Measurements from ENCODE around the gene MPZ.
"Not testable (repeated sequence)": the region's sequence is repeated elsewhere in the genome, so short reads cannot be mapped to it uniquely, and the experiment has no call there.

The MPZ gene

DNA sequence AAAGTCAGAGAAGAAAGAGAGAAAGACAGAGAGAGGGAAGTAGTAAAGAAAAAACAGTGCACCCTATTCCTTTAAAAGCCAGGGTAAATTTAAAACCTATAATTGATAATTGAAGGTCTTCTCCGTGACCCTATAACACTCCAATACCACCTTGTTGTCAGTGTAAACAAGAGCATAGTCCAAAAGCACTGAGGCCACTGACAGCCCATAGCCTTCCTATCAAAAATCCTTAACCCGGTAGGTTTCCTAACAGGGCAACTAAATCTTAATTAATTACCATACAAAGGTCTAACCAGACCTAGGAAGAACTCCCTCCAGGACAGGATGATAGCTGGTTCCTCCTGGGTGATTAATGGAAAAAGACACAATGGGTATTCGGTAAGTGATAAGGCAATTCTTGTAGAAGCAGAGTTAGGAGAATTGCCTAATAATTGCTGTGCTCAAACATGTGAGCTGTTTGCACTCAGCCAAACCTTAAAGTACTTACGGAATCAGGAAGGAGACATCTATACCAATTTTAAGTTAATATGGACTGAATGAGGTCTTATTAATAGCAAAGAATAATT lies 53.7 kb downstream of the MPZ start:
- DNase-seq (ENCODE audit: low read depth) = not testable (repeated sequence)

DNA sequence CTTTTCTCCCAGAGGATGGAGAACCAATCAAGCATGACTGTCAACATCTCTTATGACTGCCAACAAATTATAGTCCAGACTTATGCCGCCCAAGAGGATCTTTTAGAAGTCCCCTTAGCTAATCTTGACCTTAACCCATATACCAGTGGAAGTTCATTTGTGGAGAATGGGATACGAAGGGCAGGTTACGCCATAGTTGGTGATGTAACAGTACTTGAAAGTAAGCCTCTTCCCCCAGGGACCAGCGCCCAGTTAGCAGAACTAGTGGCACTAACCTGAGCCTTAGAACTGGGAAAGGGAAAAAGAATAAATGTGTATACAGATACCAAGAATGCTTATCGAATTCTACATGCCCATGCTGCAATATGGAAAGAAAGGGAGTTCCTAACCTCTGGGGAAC lies 54.5 kb downstream of the MPZ start:
- DNase-seq (ENCODE audit: low read depth) = not testable (repeated sequence)

All from stimulated activated CD4-positive, alpha-beta T cell treated with anti-CD3 and anti-CD28 coated beads, Interleukin-2, amount 100 ng/mL, for 4 hours (primary cell).